ENCODE data around the gene ZNF710. TPM values are rescaled to one million over a fixed set of nuclear protein-coding genes. Genes with fewer than 3 reads are reported as not detected.

The ZNF710 gene
- total and polyA plus RNA-seq, 2 experiments from 2014 or later, result 7.8 to 22.2 TPM

- peaks cover 34% of the 10 kb centered on the region for H3K4me1 ChIP-seq (ENCODE audit: low read depth)
- H3K27me3 ChIP-seq, result no peaks in the 10 kb centered on the region
- no peak for TF ChIP-seq CTCF (IDR thresholded peaks at IDR 0.05; ENCODE audit: low read depth, low read length)
- no peaks in the 10 kb centered on the region for H3K36me3 ChIP-seq
- H3K4me3 ChIP-seq, result no peak overlapping the region
- no peak for DNase-seq (ENCODE audit: low read depth in 1 of 2, low spot score in 1 of 2)
- no peaks in the 10 kb centered on the region for H3K9me3 ChIP-seq (ENCODE audit: low read depth)
- H3K27ac ChIP-seq, result peak overlapping the region; percentile 35
Observed at GRCh38 chr15:90036343-90036742, 35.2 kb downstream of the ZNF710 start.

- Histone ChIP-seq H3K27me3 (no peaks in the 10 kb centered on the region), H3K36me3 (no peaks in the 10 kb centered on the region), H3K9me3 (ENCODE audit: low read depth) (no peaks in the 10 kb centered on the region), H3K27ac (peak overlapping the region; percentile 35), H3K4me3 (no peak overlapping the region), H3K4me1 (ENCODE audit: low read depth) (peaks cover 34% of the 10 kb centered on the region)
- no peak for DNase-seq (ENCODE audit: low read depth in 1 of 2, low spot score in 1 of 2)
- TF ChIP-seq CTCF (IDR thresholded peaks at IDR 0.05; ENCODE audit: low read depth, low read length), result no peak
Observed at GRCh38 chr15:90036806-90037510, 35.8 kb downstream of the ZNF710 start.

GRCh38 chr15:90037511-90037860 lies 36.4 kb downstream of the ZNF710 start:
- Histone ChIP-seq H3K27me3 (no peaks in the 10 kb centered on the region), H3K4me1 (ENCODE audit: low read depth) (peaks cover 34% of the 10 kb centered on the region), H3K27ac (no peak overlapping the region), H3K4me3 (no peak overlapping the region), H3K9me3 (ENCODE audit: low read depth) (no peaks in the 10 kb centered on the region), H3K36me3 (no peaks in the 10 kb centered on the region)
- TF ChIP-seq CTCF (IDR thresholded peaks at IDR 0.05; ENCODE audit: low read depth, low read length), result no peak
- peak in 1 of 2 donors; percentile 59 for DNase-seq (ENCODE audit: low read depth in 1 of 2, low spot score in 1 of 2)

GRCh38 chr15:90037961-90038631 lies 37.0 kb downstream of the ZNF710 start:
- H3K36me3 ChIP-seq, result no peaks in the 10 kb centered on the region
- no peaks in the 10 kb centered on the region for H3K9me3 ChIP-seq (ENCODE audit: low read depth)
- no peaks in the 10 kb centered on the region for H3K27me3 ChIP-seq
- DNase-seq (ENCODE audit: low read depth in 1 of 2, low spot score in 1 of 2), result peak in 1 of 2 donors; percentile 51
- H3K4me1 ChIP-seq (ENCODE audit: low read depth), result peaks cover 34% of the 10 kb centered on the region
- no peak overlapping the region for H3K4me3 ChIP-seq
- H3K27ac ChIP-seq, result no peak overlapping the region
- no peak for TF ChIP-seq CTCF (IDR thresholded peaks at IDR 0.05; ENCODE audit: low read depth, low read length)

- no peaks in the 10 kb centered on the region for H3K9me3 ChIP-seq (ENCODE audit: low read depth)
- H3K27ac ChIP-seq, result no peak overlapping the region
- no peak for TF ChIP-seq CTCF (IDR thresholded peaks at IDR 0.05; ENCODE audit: low read depth, low read length)
- H3K4me3 ChIP-seq, result no peak overlapping the region
- no peak for DNase-seq (ENCODE audit: low read depth in 1 of 2, low spot score in 1 of 2)
- no peaks in the 10 kb centered on the region for H3K27me3 ChIP-seq
- H3K4me1 ChIP-seq (ENCODE audit: low read depth), result peaks cover 34% of the 10 kb centered on the region
- no peaks in the 10 kb centered on the region for H3K36me3 ChIP-seq
Observed at GRCh38 chr15:90038632-90039095, 37.5 kb downstream of the ZNF710 start.

Measured in cardiac muscle cell (in vitro differentiated cells and primary cell).